H1 (cell line): ENCODE measurements around the gene LAMA4. TPM values are rescaled to one million over a fixed set of nuclear protein-coding genes. Genes with fewer than 3 reads are reported as not detected.

Experiments used
- CTBP2 ChIP-seq: IDR thresholded peaks from 2 replicates; pipeline ENCODE4 v1.7.0; 2011; ENCODE audit warnings: borderline replicate concordance, mild to moderate bottlenecking, moderate library complexity, mixed read lengths, low read length; ENCODE audit not compliant: insufficient read depth, insufficient read length
- JUN ChIP-seq: IDR thresholded peaks from 2 replicates; pipeline ENCODE4 v1.6.1; 2011; ENCODE audit warnings: low read depth, mild to moderate bottlenecking, improper control_type of control experiment, low read length
- KDM5A ChIP-seq: fragments of 200-600 bp; IDR thresholded peaks from 2 replicates; pipeline ENCODE4 v1.7.1; 2012; ENCODE audit warnings: mild to moderate bottlenecking, low read length, inconsistent platforms, mixed read lengths
- SP1 ChIP-seq: IDR thresholded peaks from 2 replicates; pipeline ENCODE4 v1.6.1; 2011; ENCODE audit warnings: low read depth, low read length
- SP2 ChIP-seq: IDR thresholded peaks from 2 replicates; pipeline ENCODE4 v1.6.1; 2012; ENCODE audit warnings: mild to moderate bottlenecking, low read length, inconsistent platforms
- YY1 ChIP-seq: IDR thresholded peaks from 2 replicates; pipeline ENCODE4 v1.6.1; 2011; ENCODE audit warnings: low read depth, mild to moderate bottlenecking, low read length
- polyA plus RNA-seq, 7 experiments: library from polyadenylated mRNA; depleted of rRNA in 3 of 7; stranded (reverse) in 5 of 7; unstranded in 2 of 7; fragments of >200 nt in 5 of 7; fragments of 200-250 nt in 2 of 7; gene quantifications; 1 replicate in 5 of 7; 2 replicates in 1 of 7; 4 replicates in 1 of 7; pipeline versions ENCODE4 v1.2.1 to v1.2.3, GENCODE V29; 2011 to 2013; ENCODE audit warnings: missing spikeins in 2 of 7, mixed read lengths in 2 of 7
- total RNA-seq: library from RNA; stranded (reverse); fragmentation: NEBNext Ultra II Directional; extraction: Animal tissue kit (Norgen Biotek cat#: 25700); gene quantifications from 2 replicates; pipeline ENCODE4 v1.2.1, GENCODE V29; 2021
- TF ChIP-seq, protein P1 (sequence below): fragments of 300-600 bp; sonication (generic); IDR thresholded peaks from 2 replicates; pipeline ENCODE4 v1.7.1; 2012; ENCODE audit warnings: low read length, moderate library complexity, mild to moderate bottlenecking, inconsistent platforms; ENCODE audit not compliant: insufficient replicate concordance
- TF ChIP-seq, protein P2 (sequence below): IDR thresholded peaks from 2 replicates; pipeline ENCODE4 v1.6.1; 2012; ENCODE audit warnings: inconsistent platforms

Gene LAMA4
- total and polyA plus RNA-seq, 2 of the 8 experiments (the other 6 are each of a cell fraction or from before 2014, with no cell fraction given), result 0.95 to 1.5 TPM

DNA sequence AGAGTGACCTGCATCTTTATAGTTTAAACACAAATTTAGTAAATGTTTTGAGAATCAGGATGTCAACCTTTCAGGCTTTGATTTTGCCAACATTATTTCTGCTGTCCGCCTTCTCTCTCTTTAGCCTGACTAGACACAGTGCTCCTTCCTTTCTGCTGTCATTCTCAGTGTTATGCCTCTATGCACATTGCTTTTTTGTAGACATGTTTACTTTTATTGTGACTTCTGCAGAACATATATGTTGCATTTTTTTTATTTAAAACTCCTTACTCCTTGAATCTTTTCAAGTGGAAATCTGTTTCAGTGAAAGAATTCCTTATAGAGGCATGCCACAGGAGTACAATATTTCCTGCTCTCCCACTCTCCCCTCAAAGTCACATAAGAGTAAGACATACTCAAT lies 64.2 kb downstream of the LAMA4 start (continued):
- TF ChIP-seq, protein P1, sequence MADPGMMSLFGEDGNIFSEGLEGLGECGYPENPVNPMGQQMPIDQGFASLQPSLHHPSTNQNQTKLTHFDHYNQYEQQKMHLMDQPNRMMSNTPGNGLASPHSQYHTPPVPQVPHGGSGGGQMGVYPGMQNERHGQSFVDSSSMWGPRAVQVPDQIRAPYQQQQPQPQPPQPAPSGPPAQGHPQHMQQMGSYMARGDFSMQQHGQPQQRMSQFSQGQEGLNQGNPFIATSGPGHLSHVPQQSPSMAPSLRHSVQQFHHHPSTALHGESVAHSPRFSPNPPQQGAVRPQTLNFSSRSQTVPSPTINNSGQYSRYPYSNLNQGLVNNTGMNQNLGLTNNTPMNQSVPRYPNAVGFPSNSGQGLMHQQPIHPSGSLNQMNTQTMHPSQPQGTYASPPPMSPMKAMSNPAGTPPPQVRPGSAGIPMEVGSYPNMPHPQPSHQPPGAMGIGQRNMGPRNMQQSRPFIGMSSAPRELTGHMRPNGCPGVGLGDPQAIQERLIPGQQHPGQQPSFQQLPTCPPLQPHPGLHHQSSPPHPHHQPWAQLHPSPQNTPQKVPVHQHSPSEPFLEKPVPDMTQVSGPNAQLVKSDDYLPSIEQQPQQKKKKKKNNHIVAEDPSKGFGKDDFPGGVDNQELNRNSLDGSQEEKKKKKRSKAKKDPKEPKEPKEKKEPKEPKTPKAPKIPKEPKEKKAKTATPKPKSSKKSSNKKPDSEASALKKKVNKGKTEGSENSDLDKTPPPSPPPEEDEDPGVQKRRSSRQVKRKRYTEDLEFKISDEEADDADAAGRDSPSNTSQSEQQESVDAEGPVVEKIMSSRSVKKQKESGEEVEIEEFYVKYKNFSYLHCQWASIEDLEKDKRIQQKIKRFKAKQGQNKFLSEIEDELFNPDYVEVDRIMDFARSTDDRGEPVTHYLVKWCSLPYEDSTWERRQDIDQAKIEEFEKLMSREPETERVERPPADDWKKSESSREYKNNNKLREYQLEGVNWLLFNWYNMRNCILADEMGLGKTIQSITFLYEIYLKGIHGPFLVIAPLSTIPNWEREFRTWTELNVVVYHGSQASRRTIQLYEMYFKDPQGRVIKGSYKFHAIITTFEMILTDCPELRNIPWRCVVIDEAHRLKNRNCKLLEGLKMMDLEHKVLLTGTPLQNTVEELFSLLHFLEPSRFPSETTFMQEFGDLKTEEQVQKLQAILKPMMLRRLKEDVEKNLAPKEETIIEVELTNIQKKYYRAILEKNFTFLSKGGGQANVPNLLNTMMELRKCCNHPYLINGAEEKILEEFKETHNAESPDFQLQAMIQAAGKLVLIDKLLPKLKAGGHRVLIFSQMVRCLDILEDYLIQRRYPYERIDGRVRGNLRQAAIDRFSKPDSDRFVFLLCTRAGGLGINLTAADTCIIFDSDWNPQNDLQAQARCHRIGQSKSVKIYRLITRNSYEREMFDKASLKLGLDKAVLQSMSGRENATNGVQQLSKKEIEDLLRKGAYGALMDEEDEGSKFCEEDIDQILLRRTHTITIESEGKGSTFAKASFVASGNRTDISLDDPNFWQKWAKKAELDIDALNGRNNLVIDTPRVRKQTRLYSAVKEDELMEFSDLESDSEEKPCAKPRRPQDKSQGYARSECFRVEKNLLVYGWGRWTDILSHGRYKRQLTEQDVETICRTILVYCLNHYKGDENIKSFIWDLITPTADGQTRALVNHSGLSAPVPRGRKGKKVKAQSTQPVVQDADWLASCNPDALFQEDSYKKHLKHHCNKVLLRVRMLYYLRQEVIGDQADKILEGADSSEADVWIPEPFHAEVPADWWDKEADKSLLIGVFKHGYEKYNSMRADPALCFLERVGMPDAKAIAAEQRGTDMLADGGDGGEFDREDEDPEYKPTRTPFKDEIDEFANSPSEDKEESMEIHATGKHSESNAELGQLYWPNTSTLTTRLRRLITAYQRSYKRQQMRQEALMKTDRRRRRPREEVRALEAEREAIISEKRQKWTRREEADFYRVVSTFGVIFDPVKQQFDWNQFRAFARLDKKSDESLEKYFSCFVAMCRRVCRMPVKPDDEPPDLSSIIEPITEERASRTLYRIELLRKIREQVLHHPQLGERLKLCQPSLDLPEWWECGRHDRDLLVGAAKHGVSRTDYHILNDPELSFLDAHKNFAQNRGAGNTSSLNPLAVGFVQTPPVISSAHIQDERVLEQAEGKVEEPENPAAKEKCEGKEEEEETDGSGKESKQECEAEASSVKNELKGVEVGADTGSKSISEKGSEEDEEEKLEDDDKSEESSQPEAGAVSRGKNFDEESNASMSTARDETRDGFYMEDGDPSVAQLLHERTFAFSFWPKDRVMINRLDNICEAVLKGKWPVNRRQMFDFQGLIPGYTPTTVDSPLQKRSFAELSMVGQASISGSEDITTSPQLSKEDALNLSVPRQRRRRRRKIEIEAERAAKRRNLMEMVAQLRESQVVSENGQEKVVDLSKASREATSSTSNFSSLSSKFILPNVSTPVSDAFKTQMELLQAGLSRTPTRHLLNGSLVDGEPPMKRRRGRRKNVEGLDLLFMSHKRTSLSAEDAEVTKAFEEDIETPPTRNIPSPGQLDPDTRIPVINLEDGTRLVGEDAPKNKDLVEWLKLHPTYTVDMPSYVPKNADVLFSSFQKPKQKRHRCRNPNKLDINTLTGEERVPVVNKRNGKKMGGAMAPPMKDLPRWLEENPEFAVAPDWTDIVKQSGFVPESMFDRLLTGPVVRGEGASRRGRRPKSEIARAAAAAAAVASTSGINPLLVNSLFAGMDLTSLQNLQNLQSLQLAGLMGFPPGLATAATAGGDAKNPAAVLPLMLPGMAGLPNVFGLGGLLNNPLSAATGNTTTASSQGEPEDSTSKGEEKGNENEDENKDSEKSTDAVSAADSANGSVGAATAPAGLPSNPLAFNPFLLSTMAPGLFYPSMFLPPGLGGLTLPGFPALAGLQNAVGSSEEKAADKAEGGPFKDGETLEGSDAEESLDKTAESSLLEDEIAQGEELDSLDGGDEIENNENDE, result no peak
- no peak for TF ChIP-seq CTBP2
- TF ChIP-seq KDM5A, result no peak
- TF ChIP-seq, protein P2, sequence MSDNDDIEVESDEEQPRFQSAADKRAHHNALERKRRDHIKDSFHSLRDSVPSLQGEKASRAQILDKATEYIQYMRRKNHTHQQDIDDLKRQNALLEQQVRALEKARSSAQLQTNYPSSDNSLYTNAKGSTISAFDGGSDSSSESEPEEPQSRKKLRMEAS, result no peak
- TF ChIP-seq YY1, result no peak
- no peak for TF ChIP-seq SP2
- TF ChIP-seq SP1, result no peak
- TF ChIP-seq JUN, result no peak
- TF ChIP-seq, all 59 proteins: peak for 0
